ENCODE results near the gene TMEM243. TPM values are rescaled to one million over a fixed set of nuclear protein-coding genes. Genes with fewer than 3 reads are reported as not detected.

Gene TMEM243
- total RNA-seq, 1 donor from 2014 or later, result 28.9 TPM

- Histone ChIP-seq H3K36me3 (ENCODE audit: control insufficient read depth, insufficient read depth, low read length) (peaks cover 3% of the 10 kb centered on the region), H3K27me3 (ENCODE audit: control insufficient read depth, insufficient read depth, low read length) (no peaks in the 10 kb centered on the region), H3K4me3 (ENCODE audit: low read depth, low read length) (no peak overlapping the region)
- TF ChIP-seq CTCF (IDR thresholded peaks at IDR 0.05; ENCODE audit: insufficient read depth, low read length, poor library complexity, severe bottlenecking), result no peak
- no peak for DNase-seq (ENCODE audit: low read depth)
These were observed 40.4 kb downstream of the TMEM243 start for GRCh38 chr7:87179180-87179579.

GRCh38 chr7:87178320-87178719 lies 41.2 kb downstream of the TMEM243 start:
- no peak overlapping the region for H3K4me3 ChIP-seq (ENCODE audit: low read depth, low read length)
- no peaks in the 10 kb centered on the region for H3K27me3 ChIP-seq (ENCODE audit: control insufficient read depth, insufficient read depth, low read length)
- DNase-seq (ENCODE audit: low read depth), result no peak
- no peak for TF ChIP-seq CTCF (IDR thresholded peaks at IDR 0.05; ENCODE audit: insufficient read depth, low read length, poor library complexity, severe bottlenecking)
- peaks cover 3% of the 10 kb centered on the region for H3K36me3 ChIP-seq (ENCODE audit: control insufficient read depth, insufficient read depth, low read length)

- no peak for TF ChIP-seq CTCF (IDR thresholded peaks at IDR 0.05; ENCODE audit: insufficient read depth, low read length, poor library complexity, severe bottlenecking)
- Histone ChIP-seq H3K4me3 (ENCODE audit: low read depth, low read length) (no peak overlapping the region), H3K36me3 (ENCODE audit: control insufficient read depth, insufficient read depth, low read length) (peaks cover 2% of the 10 kb centered on the region), H3K27me3 (ENCODE audit: control insufficient read depth, insufficient read depth, low read length) (no peaks in the 10 kb centered on the region)
- DNase-seq (ENCODE audit: low read depth), result no peak
These were observed 46.1 kb downstream of the TMEM243 start for GRCh38 chr7:87173471-87173870.

GRCh38 chr7:87171282-87171934 lies 48.1 kb downstream of the TMEM243 start:
- no peak for TF ChIP-seq CTCF (IDR thresholded peaks at IDR 0.05; ENCODE audit: insufficient read depth, low read length, poor library complexity, severe bottlenecking)
- Histone ChIP-seq H3K4me3 (ENCODE audit: low read depth, low read length) (no peak overlapping the region), H3K27me3 (ENCODE audit: control insufficient read depth, insufficient read depth, low read length) (no peaks in the 10 kb centered on the region), H3K36me3 (ENCODE audit: control insufficient read depth, insufficient read depth, low read length) (peaks cover 2% of the 10 kb centered on the region)
- no peak for DNase-seq (ENCODE audit: low read depth)

GRCh38 chr7:87170828-87171227 lies 48.7 kb downstream of the TMEM243 start:
- peaks cover 2% of the 10 kb centered on the region for H3K36me3 ChIP-seq (ENCODE audit: control insufficient read depth, insufficient read depth, low read length)
- DNase-seq (ENCODE audit: low read depth), result no peak
- no peak overlapping the region for H3K4me3 ChIP-seq (ENCODE audit: low read depth, low read length)
- no peaks in the 10 kb centered on the region for H3K27me3 ChIP-seq (ENCODE audit: control insufficient read depth, insufficient read depth, low read length)
- TF ChIP-seq CTCF (IDR thresholded peaks at IDR 0.05; ENCODE audit: insufficient read depth, low read length, poor library complexity, severe bottlenecking), result no peak

GRCh38 chr7:87164433-87164832 lies 55.1 kb downstream of the TMEM243 start:
- H3K4me3 ChIP-seq (ENCODE audit: low read depth, low read length), result no peak overlapping the region
- no peaks in the 10 kb centered on the region for H3K27me3 ChIP-seq (ENCODE audit: control insufficient read depth, insufficient read depth, low read length)
- no peak for TF ChIP-seq CTCF (IDR thresholded peaks at IDR 0.05; ENCODE audit: insufficient read depth, low read length, poor library complexity, severe bottlenecking)
- no peak for DNase-seq (ENCODE audit: low read depth)
- H3K36me3 ChIP-seq (ENCODE audit: control insufficient read depth, insufficient read depth, low read length), result peaks cover 1% of the 10 kb centered on the region

Data from kidney epithelial cell (primary cell).